Limb (tissue), 2 donors: Measurements from ENCODE around the gene PITX1.
"Not testable (repeated sequence)": the region's sequence is repeated elsewhere in the genome, so short reads cannot be mapped to it uniquely, and the experiment has no call there.

Experiments
- DNase-seq, 2 donors: peaks; one replicate each; pipeline ENCODE4 v3.0.0-alpha.2; 2016; ENCODE audit errors: extremely low spot score in 2 of 2

Gene PITX1

DNA sequence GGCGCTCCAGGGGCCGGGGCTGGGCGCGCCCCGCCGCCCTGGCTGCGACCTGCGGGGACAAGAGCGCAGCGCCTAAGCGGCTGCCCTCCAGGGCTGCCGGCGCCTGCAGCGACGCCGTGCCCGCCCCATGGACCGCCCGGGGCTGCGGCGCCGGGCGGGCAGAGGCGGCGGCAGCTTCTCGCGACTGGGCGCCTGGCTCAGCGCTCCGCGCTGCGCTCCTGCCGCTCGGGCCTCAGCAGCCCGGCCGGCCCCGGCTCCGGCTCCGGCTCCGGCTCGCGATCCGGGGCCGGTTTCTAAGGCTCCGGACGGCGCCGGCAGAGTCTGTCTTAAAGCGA, at the start of gene PITX1:
Gene PITX1, minus strand, starts transcription at position 328 of the 335 bp plus-strand sequence. CDS start 347 bp downstream, outside the sequence.
- DNase-seq, result no peak

DNA sequence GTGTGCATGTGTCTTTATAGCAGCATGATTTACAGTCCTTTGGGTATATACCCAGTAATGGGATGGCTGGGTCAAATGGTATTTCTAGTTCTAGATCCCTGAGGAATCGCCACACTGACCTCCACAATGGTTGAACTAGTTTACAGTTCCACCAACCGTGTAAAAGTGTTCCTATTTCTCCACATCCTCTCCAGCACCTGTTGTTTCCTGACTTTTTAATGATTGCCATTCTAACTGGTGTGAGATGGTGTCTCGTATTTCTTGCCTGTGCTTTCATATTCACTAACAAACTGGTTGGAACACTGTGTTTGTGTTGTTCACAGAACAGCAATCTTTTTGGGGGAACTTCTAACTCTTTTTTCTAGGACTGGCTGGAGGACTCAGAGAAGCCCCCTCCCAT, 49.3 kb upstream of the PITX1 start:
- DNase-seq, result not testable (repeated sequence)

DNA sequence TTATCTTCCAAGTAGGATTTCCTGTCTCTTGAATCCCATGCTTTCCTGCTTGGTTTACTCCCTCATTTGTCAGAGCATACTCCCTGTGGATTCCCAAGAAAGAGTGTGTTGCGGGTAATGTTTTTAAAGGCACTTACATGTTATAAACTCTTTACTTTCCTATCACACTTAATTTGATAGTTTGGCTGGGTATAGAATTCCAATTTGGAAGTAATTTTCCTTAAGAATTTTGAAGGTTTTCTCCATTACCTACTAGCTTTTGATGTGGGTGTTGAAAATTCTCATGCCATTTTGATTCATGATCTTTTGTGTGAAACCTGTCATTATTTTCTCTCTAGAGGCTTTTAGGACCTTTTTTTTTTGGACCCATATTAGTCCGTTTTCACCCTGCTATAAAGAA, 47.2 kb upstream of the PITX1 start:
- DNase-seq, result no peak

GRCh38 chr5:135079760-135080159, 45.7 kb upstream of the PITX1 start:
- DNase-seq, result no peak

- DNase-seq, result peak in 1 of 2 donors; percentile 3
Observed at GRCh38 chr5:135079099-135079681, 45.2 kb upstream of the PITX1 start.

DNA sequence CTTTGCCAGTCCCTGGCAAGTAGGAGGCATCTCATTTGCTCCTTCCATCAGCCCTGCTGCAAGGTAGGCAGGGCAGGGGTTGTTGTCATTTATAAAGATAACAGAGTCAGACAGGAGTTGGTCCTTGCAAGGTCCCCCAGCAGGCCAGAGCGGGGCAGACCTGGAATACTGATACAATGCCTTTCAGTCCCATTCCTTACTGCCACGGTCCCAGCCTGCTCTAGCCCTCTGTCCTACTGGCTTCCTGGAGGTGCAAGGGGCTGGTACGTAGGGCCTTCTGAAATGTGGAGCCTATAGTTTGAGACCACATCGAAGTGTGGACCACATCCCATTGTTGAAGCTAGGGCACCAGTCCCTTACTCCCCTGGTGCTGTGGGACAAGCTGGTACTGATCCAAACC, 42.8 kb upstream of the PITX1 start:
- DNase-seq, result peak in 1 of 2 donors; percentile 16

DNA sequence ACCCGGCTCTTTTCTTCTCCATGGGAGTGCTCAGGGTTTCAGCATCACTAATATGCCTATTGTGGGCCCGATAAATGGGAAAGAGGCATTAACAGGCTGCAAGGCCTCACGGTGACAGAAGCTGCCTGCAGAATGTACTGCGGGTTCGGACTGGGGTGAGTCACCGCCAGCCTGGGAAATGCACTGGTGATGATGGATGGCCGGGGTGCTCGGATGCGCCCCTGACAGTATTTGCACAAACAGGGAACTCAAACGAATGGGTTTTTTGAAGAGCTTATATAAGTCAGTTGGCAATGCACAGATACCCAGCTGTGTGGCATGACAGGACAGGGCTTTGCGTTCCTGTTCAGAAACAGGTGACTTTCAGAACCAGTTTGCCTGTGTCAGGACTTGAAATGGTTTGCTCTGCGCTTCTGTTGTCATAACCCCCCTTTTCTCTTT, 42.0 kb upstream of the PITX1 start:
- peak in 1 of 2 donors; percentile 23 for DNase-seq

DNA sequence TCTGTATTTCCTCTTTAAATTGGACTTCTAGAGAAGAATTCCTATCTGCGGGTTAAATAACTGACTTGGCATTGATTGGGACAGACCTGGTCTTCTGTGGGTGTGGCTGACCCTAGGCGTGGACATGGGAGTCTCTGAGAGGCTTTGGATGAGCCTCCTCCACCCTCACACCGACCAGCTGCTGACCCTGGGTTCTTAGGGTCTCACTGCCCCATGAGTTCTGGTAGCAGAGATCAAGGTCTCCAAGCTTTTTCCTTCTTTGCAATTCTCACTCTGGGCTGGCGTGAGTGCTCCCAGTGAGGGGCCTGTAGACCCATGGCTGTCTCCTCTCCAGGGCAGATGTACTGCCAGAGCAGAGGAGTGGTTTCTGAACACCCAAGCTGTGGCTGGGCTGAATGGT, 41.6 kb upstream of the PITX1 start:
- DNase-seq, result no peak

- no peak for DNase-seq
Observed at GRCh38 chr5:135073761-135074345, 39.8 kb upstream of the PITX1 start.

DNA sequence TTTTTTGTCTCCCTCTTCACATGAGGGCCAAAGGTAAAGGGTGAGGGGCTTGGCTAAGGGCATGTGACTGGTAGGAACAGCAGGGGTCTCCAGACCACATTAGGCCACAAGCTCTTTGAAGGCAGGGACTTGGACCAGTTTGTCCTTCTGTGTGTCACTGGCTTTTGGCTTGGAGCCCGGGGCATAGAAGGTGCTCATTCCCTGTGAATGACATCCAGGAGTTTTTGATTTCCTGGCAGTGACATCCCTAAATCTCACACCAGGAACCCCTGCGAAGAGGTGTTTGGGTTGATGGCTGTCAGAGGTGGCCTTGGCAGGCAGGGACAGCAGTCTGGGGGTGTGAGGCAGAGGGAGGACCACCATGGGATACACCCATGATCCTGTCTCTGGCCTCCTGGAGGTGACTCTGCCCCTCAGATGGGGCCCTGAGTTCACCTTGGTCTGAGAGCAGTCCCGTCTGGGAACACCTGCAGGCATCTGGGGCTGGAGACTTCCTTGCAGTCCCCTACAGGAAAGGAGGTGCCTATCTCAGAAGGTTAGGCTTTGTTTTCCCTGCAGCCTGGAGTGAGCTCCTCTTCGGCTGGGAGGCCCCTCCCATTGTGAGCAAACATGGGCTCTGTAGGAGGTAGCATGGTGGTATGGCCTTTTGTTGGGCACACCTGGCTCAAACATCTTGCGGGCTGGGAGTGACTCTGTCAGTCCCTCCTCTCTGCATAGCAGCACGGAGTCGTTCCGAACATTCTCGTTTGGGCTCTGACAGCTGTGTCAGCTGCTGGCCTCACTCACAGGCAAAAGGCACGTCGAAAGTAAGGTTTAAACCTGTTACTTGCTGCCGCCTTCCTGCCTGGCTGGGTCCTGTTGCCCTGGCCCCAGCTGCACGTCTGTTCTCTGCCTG, 38.6 kb upstream of the PITX1 start:
- peak in 1 of 2 donors; percentile 40 for DNase-seq

DNA sequence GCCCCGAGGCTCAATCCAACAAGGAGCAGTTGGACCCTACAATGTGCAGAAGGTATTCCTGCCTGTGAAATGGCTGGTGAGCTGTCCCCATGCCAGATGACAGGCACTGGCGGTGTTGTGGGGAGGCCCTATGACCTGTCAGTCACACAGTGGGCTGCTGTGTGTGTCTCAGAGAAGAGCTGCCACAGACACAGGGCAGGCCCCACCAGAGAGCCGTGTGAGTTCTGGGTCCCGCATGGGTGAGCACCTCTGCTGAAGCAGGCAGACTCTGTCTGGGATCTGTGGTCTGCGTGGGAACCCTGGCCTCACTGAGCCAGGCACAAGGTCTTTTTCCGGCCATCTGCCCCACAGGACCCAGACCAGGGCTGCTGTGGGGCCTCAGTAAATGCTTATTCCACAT, 37.3 kb upstream of the PITX1 start:
- no peak for DNase-seq

- no peak for DNase-seq
Observed at GRCh38 chr5:135069895-135070657, 36.0 kb upstream of the PITX1 start.

DNA sequence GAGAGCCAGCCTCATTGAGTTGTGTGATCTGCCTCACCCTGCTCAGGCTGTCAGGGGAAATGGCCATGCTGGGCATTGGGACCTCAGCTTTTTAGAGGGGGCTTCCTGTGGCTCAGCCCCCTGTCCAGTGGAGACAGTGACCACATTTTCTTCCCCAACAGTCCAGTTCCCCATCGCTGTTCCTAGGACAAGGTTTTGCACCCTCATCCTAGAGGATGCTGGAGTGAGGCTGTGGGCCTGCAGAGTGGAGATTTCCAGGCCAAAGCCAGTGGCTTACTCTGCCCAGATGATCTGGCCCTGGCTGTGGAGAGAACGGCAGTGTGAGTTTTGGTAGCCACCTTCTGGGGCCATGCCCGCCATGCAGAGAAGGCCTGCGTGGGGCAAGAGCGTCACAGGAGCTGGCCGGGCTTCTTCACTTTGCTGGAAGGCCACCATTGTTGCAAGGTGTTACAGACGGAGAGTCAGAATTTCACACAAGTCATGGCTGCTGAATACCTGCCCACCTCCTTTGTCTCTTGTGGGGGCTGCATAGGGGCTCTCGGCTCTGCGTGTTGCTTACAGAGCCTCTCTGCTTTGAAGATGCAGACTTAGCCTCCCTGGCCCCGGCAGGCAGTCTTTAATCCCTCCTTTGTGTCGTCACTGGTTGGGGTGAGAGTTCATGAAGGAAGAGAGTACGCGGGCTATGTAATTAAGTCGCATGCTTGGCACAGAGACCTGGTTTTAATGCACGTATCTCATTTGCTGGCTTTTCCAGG, 35.2 kb upstream of the PITX1 start:
- DNase-seq, result no peak

- DNase-seq, result no peak
Observed at GRCh38 chr5:135067587-135067986, 33.6 kb upstream of the PITX1 start.

DNA sequence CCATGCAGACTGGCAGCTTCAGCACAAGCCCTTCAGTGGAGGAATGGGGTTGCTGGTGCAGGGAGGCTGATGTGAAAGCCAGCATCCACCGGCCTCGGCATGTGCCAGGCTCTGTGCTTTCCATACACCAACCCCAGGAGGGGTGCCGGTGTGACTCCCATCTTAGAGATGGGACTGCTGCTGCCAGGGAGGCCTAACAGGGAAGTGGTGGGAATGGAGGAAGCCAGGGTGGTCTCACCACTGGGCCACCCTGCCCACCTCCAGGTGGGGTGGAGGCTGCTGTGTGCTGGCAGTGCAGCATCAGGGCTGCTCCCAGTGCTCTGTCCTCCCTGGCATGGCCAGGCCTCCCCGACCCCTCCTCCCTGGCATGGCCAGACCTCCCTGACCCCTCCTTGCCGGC, 32.8 kb upstream of the PITX1 start:
- no peak for DNase-seq

- DNase-seq, result no peak
Observed at GRCh38 chr5:135065306-135066265, 31.6 kb upstream of the PITX1 start.

DNA sequence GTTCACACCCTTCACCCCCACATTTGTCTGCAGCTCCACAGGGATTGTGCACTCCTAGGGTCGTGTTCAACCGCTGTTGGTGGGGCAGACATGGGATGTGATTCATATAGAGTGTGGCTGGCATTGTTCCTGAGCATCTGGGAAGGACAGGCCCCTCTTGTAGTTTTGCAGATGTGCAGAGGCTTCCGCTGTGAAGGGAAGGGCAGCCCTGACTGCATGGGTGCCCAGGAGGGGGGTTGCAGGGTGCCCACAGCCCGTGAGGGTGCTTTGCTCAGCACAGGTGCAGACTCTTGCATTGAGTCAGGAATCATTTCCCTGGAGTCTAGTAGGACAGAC, 30.2 kb upstream of the PITX1 start:
- DNase-seq, result no peak

DNA sequence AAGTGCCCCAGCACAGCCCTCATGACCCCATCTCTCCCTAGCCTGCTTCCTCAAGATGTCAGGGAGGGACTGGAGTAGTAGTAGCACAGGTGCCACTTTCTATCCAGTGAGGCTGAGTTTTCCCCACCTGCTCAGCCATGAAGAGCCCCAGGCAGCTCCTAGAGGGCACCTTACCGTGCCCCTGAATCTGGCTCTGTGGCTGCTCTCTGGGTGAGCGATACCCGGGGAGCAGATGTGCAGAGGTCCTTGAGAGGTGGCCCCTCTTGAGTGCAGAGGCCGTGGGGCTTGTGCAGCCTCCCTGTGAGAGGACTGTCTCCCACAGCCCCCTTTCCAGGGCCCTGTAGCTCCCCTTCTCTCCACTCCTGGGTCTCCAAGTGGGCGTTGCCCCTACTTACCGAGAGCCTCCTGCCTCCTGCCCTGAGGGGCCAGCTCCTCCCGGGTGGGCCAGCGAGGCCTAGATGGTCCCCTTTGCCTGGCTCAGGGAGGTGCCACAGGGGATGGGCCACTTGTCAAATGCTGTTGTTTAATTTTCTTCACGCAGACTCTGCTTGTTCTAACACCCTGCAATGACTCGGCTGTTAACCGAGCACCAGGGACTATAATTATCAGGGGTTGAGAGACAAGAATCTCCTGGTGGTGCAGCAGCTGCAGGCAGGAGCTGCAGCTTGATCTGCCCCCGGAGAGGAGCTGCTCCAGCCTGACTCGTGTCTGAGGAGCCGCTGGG, 29.6 kb upstream of the PITX1 start:
- no peak for DNase-seq

- DNase-seq, result no peak
Observed at GRCh38 chr5:135063056-135063445, 29.0 kb upstream of the PITX1 start.
